H1 (cell line): ENCODE data around the gene ZNF681. TPM values are rescaled to one million over a fixed set of nuclear protein-coding genes. Genes with fewer than 3 reads are reported as not detected.

ENCODE experiments used
- EGR1 ChIP-seq: IDR thresholded peaks from 2 replicates; pipeline ENCODE4 v1.6.1; 2011; ENCODE audit warnings: low read depth, low read length, borderline replicate concordance
- GABPA ChIP-seq: IDR thresholded peaks from 2 replicates; pipeline ENCODE4 v1.6.1; 2011; ENCODE audit warnings: mild to moderate bottlenecking, low read length, moderate library complexity, borderline replicate concordance; ENCODE audit not compliant: insufficient read depth
- HDAC2 ChIP-seq, 2 experiments: fragments of 300-600 bp in 1 of 2; sonication (generic) in 1 of 2; IDR thresholded peaks; 2 replicates each; pipeline ENCODE4 v1.6.1; 2011 to 2012; ENCODE audit warnings: low read depth in 2 of 2, low read length in 2 of 2, mild to moderate bottlenecking in 2 of 2, moderate library complexity in 2 of 2, borderline replicate concordance in 1 of 2, inconsistent platforms in 1 of 2
- RNF2 ChIP-seq: fragments of 200-900, 300-1000 bp; sonication (generic); IDR thresholded peaks from 2 replicates; pipeline ENCODE4 v1.7.1; 2016; ENCODE audit warnings: borderline replicate concordance, low read depth, mild to moderate bottlenecking, antibody characterized with exemption, low read length; ENCODE audit not compliant: poor library complexity, severe bottlenecking; ENCODE audit errors: missing control alignments
- RXRA ChIP-seq: IDR thresholded peaks from 2 replicates; pipeline ENCODE4 v1.6.1; 2011; ENCODE audit warnings: low read depth, mild to moderate bottlenecking, low read length, moderate library complexity; ENCODE audit not compliant: insufficient read depth
- polyA plus RNA-seq, 7 experiments: library from polyadenylated mRNA; depleted of rRNA in 3 of 7; stranded (reverse) in 5 of 7; unstranded in 2 of 7; fragments of >200 nt in 5 of 7; fragments of 200-250 nt in 2 of 7; gene quantifications; 1 replicate in 5 of 7; 2 replicates in 1 of 7; 4 replicates in 1 of 7; pipeline versions ENCODE4 v1.2.1 to v1.2.3, GENCODE V29; 2011 to 2013; ENCODE audit warnings: missing spikeins in 2 of 7, mixed read lengths in 2 of 7
- total RNA-seq: library from RNA; stranded (reverse); fragmentation: NEBNext Ultra II Directional; extraction: Animal tissue kit (Norgen Biotek cat#: 25700); gene quantifications from 2 replicates; pipeline ENCODE4 v1.2.1, GENCODE V29; 2021
- TF ChIP-seq, protein P1 (sequence below): IDR thresholded peaks from 2 replicates; pipeline ENCODE4 v1.6.1; 2011; ENCODE audit warnings: low read length, improper control_type of control experiment
- TF ChIP-seq, protein P2 (sequence below): IDR thresholded peaks from 2 replicates; pipeline ENCODE4 v1.6.1; 2011; ENCODE audit warnings: low read depth, mild to moderate bottlenecking, low read length; ENCODE audit not compliant: insufficient read depth

Gene ZNF681
- total and polyA plus RNA-seq, 2 of the 8 experiments (the other 6 are each of a cell fraction or from before 2014, with no cell fraction given): 1.1 to 6.8 TPM

DNA sequence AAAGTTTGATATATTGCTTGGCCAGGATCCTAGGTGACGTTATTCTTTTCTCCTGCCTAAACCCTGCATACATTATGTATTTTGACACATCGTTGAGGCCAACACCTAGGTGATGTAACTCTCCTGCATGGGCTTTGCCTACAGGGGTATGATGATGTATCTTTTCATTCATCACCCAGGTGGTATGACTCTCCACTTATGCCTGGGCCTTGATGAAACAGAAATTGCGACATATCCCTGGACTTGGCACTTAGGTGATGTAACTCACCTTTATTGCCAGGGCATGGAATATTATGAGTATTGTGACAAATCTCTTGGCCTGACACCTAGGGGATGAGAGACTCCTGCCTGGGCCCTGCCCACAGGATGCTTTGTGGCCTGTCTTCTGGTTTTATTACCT lies 18.5 kb upstream of the ZNF681 start (continued):
- TF ChIP-seq HDAC2 (IDR thresholded peaks at IDR 0.05; ENCODE audit: borderline replicate concordance in 1 of 2, low read depth in 2 of 2, low read length in 2 of 2) (no peak), RXRA (no peak), EGR1 (no peak), RNF2 (no peak), GABPA (no peak)
- TF ChIP-seq, protein P1, sequence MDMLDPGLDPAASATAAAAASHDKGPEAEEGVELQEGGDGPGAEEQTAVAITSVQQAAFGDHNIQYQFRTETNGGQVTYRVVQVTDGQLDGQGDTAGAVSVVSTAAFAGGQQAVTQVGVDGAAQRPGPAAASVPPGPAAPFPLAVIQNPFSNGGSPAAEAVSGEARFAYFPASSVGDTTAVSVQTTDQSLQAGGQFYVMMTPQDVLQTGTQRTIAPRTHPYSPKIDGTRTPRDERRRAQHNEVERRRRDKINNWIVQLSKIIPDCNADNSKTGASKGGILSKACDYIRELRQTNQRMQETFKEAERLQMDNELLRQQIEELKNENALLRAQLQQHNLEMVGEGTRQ: no peak
- TF ChIP-seq, protein P2, sequence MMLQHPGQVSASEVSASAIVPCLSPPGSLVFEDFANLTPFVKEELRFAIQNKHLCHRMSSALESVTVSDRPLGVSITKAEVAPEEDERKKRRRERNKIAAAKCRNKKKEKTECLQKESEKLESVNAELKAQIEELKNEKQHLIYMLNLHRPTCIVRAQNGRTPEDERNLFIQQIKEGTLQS: no peak
